HG03095 (cell line): ENCODE data around the gene TCF23.

ENCODE experiments used
- ATAC-seq: cut with Tn5 transposase; IDR thresholded peaks from one replicate; pipeline ENCODE4 v1.9.1; 2021; ENCODE audit warnings: moderate library complexity; ENCODE audit not compliant: unreplicated experiment

TCF23 gene

DNA sequence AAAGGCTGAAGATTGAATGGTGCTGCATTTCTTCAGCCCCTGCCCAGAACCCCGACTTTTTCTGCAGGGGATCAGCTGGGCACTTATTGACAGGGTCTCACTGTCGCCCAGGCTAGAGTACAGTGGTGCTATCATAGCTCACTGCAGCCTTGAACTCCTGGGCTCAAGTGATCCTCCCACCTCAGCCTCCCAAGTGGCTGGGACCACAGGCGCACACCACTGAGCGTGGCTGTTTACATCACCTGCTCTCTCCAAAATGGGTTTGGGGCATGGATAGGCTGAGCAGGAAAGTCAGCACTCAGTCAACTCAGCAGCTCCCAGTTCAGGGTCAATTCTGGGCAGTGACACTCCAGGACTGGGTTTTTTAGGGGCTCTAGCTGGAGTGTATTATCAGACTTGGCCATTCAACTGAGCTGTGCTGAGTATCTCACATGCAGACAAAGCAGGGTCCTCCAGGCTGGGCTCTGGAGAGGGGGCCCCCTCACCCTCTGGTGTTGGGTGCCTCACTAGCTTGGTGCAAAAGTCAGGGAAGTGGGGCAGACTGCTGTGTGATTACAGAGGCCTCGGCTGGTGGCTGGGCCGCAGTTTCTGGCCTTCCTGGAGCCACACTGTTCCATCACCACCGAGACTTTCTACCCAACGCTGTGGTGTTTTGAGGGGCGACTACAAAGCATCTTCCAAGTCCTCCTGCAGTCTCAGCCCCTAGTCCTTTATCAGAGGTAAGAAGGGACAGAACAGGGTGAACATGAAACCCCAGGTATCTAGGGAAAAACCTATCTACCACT is 20.7 kb upstream of the TCF23 start:
- no peak for ATAC-seq

DNA sequence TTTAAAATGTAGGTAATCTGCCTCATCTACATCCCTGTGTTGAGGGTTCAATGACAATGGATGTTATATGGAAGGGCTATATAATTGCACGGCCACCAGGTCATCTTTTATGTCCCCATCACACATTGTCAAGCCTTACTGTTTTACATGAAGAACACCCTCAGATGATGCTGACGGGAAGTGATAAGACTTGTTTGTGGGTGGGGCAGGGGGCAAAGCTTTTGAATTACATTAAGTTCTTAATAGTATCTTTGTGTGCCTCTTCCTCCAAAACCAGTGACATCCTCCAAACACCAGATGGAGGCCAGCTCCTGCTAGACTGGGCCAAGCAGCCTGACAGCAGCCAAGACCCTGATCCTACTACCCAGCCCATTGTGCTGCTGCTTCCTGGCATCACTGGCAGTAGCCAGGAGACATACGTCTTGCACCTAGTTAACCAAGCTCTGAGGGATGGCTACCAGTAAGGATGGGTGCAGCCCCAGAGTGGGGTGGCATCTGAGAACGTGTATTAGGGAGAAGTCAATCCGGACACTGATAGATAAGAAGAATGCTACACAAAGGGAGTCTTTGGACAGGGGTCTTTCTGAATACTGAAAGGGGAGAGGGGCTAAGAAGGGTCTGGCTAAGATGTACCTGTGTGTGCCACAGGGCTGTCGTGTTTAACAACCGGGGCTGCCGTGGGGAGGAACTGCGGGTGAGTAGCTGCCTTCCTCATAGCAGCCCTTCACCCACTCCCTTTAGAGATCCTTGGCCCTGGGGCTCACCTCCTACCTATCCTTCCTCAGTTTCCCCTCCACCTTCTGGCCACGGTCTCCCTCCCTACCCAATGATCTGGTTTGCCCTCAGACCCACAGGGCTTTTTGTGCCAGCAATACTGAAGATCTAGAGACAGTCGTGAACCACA is 19.9 kb upstream of the TCF23 start:
- ATAC-seq = no peak

GRCh38 chr2:27130396-27130795 is 18.4 kb upstream of the TCF23 start:
- ATAC-seq = no peak

GRCh38 chr2:27131429-27131828 is 17.4 kb upstream of the TCF23 start:
- ATAC-seq = no peak

GRCh38 chr2:27133195-27133875 is 15.5 kb upstream of the TCF23 start:
- ATAC-seq = no peak

- ATAC-seq = peak; percentile 69
These were observed 14.7 kb upstream of the TCF23 start, which contains the start of gene PREB for GRCh38 chr2:27133905-27134780. PREB (minus strand) TSS chr2:27134636; CDS start chr2:27134421, 215 bp downstream.

- no peak for ATAC-seq
These were observed 13.9 kb upstream of the TCF23 start for GRCh38 chr2:27134781-27135477.

GRCh38 chr2:27135478-27135955 is 13.3 kb upstream of the TCF23 start:
- no peak for ATAC-seq

DNA sequence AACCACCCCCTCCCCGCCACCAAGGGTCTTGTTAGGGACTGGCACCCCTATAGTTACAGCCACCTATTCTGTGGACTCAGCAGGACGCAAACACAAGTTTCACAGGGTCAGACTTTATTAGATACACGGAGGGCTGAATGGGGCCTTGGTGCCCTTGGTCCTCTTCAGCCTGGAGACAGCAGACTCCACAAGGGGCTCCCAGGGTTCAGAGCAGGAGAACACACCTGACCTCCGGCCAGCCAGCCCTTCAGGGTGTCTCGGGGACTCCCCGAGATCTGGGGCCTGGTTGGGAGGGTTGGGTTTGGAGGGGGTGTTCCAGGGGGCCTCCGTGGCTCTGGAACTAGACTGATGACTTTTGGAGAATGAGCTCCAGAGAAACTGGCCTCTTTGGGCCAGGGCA is 12.1 kb upstream of the TCF23 start:
- no peak for ATAC-seq

- ATAC-seq = no peak
These were observed 11.4 kb upstream of the TCF23 start for GRCh38 chr2:27137322-27137935.

GRCh38 chr2:27138111-27138510 is 10.7 kb upstream of the TCF23 start:
- no peak for ATAC-seq

- ATAC-seq = no peak
These were observed 9.5 kb upstream of the TCF23 start, which contains the start of gene PRR30 for GRCh38 chr2:27139310-27139709. PRR30 (minus strand) TSS chr2:27139410; CDS start chr2:27138329, 1,081 bp downstream.

- no peak for ATAC-seq
These were observed 5.5 kb upstream of the TCF23 start for GRCh38 chr2:27143285-27143684.

DNA sequence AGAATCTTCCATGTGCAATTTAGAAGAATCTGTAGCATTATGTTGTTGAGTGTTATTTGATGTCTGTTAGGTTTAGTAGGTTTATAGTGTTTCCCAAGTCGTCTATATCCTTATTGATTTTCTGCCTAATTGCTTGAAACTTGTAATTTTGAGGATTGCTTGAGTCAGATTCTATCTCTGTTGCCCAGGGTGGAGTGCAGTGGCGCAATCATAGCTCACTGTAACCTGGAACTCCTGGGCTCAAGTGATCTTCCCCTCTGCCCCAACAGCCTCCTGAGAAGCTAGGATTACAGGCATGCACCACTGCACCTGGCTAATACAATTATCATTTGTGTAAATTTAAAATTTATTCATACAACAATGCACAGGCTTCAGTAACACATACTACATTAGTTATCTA is 3.1 kb upstream of the TCF23 start:
- ATAC-seq = no peak

GRCh38 chr2:27147935-27148334 is 869 bp upstream of the TCF23 start:
- no peak for ATAC-seq

- ATAC-seq = no peak
These were observed 984 bp downstream of the TCF23 start for GRCh38 chr2:27149570-27150405.

DNA sequence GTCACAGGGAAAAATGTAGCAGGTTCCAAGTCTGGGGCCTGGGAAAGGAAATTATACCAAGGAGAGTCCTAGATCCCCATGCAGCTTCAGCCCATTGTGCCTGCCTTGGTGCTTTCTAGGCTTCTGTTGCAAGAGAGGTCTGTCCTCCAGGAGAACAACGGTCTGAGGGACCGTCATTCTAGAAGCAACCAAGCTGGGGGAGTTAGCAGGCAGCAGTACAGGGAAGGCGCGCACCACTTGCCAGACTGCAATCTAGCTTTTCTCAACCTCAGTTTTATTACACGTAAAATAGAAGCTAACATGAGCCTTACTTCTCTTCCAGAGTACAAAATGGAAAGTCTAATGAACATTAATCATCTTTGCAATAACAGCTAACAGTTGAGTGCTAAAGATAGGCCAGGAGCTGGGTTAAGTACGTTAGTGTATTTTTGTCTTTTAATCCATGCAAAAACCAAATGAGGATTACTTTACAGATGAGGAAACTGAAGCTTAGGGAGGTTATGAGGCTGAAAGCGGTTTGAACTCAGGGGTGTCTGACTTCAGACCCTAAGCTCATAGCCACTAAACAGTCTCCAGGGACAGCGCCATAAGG is 1.9 kb downstream of the TCF23 start:
- ATAC-seq = no peak
